Measurements from ENCODE around the gene GTF2H2C. TPM values are rescaled to one million over a fixed set of nuclear protein-coding genes. Genes with fewer than 3 reads are reported as not detected.
"Not testable (repeated sequence)": the region's sequence is repeated elsewhere in the genome, so short reads cannot be mapped to it uniquely, and the experiment has no call there.

Gene GTF2H2C
- total RNA-seq, result 10 to 100 TPM; 19.7 to 44.4 (median 35.1) TPM
- total RNA-seq (2013), result 59.2 TPM

GRCh38 chr5:69559908-69560330, at the start of gene GTF2H2C:
TSS of gene GTF2H2C (plus strand) at chr5:69560191. CDS start at chr5:69565133, 4,942 bp downstream.
- H3K9me3 Mint-ChIP-seq; H3K36me3 ChIP-seq (ENCODE audit: control insufficient read depth, insufficient read depth, low read length); H3K27ac ChIP-seq (ENCODE audit: low read length); H3K4me1 ChIP-seq (ENCODE audit: control insufficient read depth, insufficient read depth, low read length); intact Hi-C loops (cut with micrococcal nuclease); H3K4me1 Mint-ChIP-seq; H3K36me3 Mint-ChIP-seq; H3K27me3 ChIP-seq (ENCODE audit: control insufficient read depth, insufficient read depth, low read length); H3K27me3 Mint-ChIP-seq (ENCODE audit: low read depth in 2 of 2); H3K9me3 ChIP-seq (ENCODE audit: control insufficient read depth, insufficient read depth, low read length): not testable (repeated sequence)
- ATAC-seq (peak; percentile 99 to 100 (median 99)), DNase-seq (peak; percentile 60 to 81)
- WGBS (ENCODE audit: insufficient coverage), result 0% methylated on average over 28 of the region's 40 CpGs
- peak within 1 kb of the TSS; percentile 78 to 92 for H3K27ac Mint-ChIP-seq
- peak within 1 kb of the TSS; percentile 42 for H3K4me3 ChIP-seq (ENCODE audit: low read length)
- peak within 1 kb of the TSS; percentile 98 for H3K4me3 Mint-ChIP-seq

- H3K4me1 ChIP-seq (ENCODE audit: control insufficient read depth, insufficient read depth, low read length), result no peaks in the 10 kb centered on the region
- Mint-ChIP-seq H3K36me3 (no peaks in the 10 kb centered on the region), H3K27ac (no peak overlapping the region), H3K4me3 (no peak overlapping the region), H3K9me3 (no peaks in the 10 kb centered on the region), H3K27me3 (ENCODE audit: low read depth in 2 of 2) (no peaks in the 10 kb centered on the region), H3K4me1 (no peaks in the 10 kb centered on the region)
- no peak for DNase-seq
- no peak for TF ChIP-seq CTCF (IDR thresholded peaks at IDR 0.05)
- ATAC-seq, result no peak
- no peak overlapping the region for H3K27ac ChIP-seq (ENCODE audit: low read length)
- H3K27me3 ChIP-seq (ENCODE audit: control insufficient read depth, insufficient read depth, low read length), result no peaks in the 10 kb centered on the region
- intact Hi-C loops (cut with micrococcal nuclease), result no loop called here
- no peaks in the 10 kb centered on the region for H3K36me3 ChIP-seq (ENCODE audit: control insufficient read depth, insufficient read depth, low read length)
- no peak overlapping the region for H3K4me3 ChIP-seq (ENCODE audit: low read length)
- H3K9me3 ChIP-seq (ENCODE audit: control insufficient read depth, insufficient read depth, low read length), result no peaks in the 10 kb centered on the region
- 100% methylated on average over 1 of the region's 2 CpGs for WGBS (ENCODE audit: insufficient coverage)
Observed at GRCh38 chr5:69510694-69511093, 49.3 kb upstream of the GTF2H2C start.

GRCh38 chr5:69512740-69513260, 47.2 kb upstream of the GTF2H2C start:
- Histone ChIP-seq H3K4me3 (ENCODE audit: low read length) (no peak overlapping the region), H3K9me3 (ENCODE audit: control insufficient read depth, insufficient read depth, low read length) (no peaks in the 10 kb centered on the region), H3K4me1 (ENCODE audit: control insufficient read depth, insufficient read depth, low read length) (no peaks in the 10 kb centered on the region), H3K36me3 (ENCODE audit: control insufficient read depth, insufficient read depth, low read length) (no peaks in the 10 kb centered on the region), H3K27ac (ENCODE audit: low read length) (no peak overlapping the region), H3K27me3 (ENCODE audit: control insufficient read depth, insufficient read depth, low read length) (no peaks in the 10 kb centered on the region)
- ATAC-seq (no peak), DNase-seq (no peak)
- intact Hi-C loops (cut with micrococcal nuclease), result no loop called here
- no peak for TF ChIP-seq CTCF (IDR thresholded peaks at IDR 0.05)
- no peaks in the 10 kb centered on the region for H3K9me3 Mint-ChIP-seq
- WGBS (ENCODE audit: insufficient coverage), result no CpG with 5 or more reads among the region's 2 CpGs
- H3K4me1 Mint-ChIP-seq, result no peaks in the 10 kb centered on the region
- H3K4me3 Mint-ChIP-seq, result no peak overlapping the region
- H3K36me3 Mint-ChIP-seq, result no peaks in the 10 kb centered on the region
- no peak overlapping the region for H3K27ac Mint-ChIP-seq
- no peaks in the 10 kb centered on the region for H3K27me3 Mint-ChIP-seq (ENCODE audit: low read depth in 2 of 2)

GRCh38 chr5:69515570-69515969, 44.4 kb upstream of the GTF2H2C start:
- H3K4me1 Mint-ChIP-seq; H3K36me3 ChIP-seq (ENCODE audit: control insufficient read depth, insufficient read depth, low read length); H3K27ac ChIP-seq (ENCODE audit: low read length); H3K36me3 Mint-ChIP-seq; intact Hi-C loops (cut with micrococcal nuclease); H3K9me3 ChIP-seq (ENCODE audit: control insufficient read depth, insufficient read depth, low read length); H3K4me1 ChIP-seq (ENCODE audit: control insufficient read depth, insufficient read depth, low read length); H3K27me3 Mint-ChIP-seq (ENCODE audit: low read depth in 2 of 2); H3K4me3 Mint-ChIP-seq; H3K4me3 ChIP-seq (ENCODE audit: low read length); H3K9me3 Mint-ChIP-seq; ATAC-seq; H3K27me3 ChIP-seq (ENCODE audit: control insufficient read depth, insufficient read depth, low read length); H3K27ac Mint-ChIP-seq; DNase-seq: not testable (repeated sequence)
- WGBS (ENCODE audit: insufficient coverage), result 96% methylated on average over 14 of the region's 30 CpGs

Measured in natural killer cell (primary cell).